Ascending aorta (tissue), 2 donors: ENCODE measurements around the gene SNRNP25. TPM values are rescaled to one million over a fixed set of nuclear protein-coding genes. Genes with fewer than 3 reads are reported as not detected.

Experiments used
- DNase-seq, 2 donors: peaks; one replicate each; pipeline ENCODE4 v3.0.0-alpha.2; 2019; ENCODE audit warnings: low spot score in 2 of 2
- H3K27ac ChIP-seq, 2 donors: fragments of 200-600 bp; sonication (generic); one replicate each; pipeline ENCODE4 v1.5.1; 2016 to 2017; ENCODE audit warnings: mild to moderate bottlenecking in 1 of 2
- H3K27me3 ChIP-seq: fragments of 200-600 bp; sonication (generic); one replicate; pipeline ENCODE4 v1.5.1; 2017
- H3K36me3 ChIP-seq, 2 donors: fragments of 200-600 bp; sonication (generic); one replicate each; pipeline ENCODE4 v1.5.1; 2016
- H3K4me1 ChIP-seq, 2 donors: fragments of 200-600 bp; sonication (generic); one replicate each; pipeline ENCODE4 v1.5.1; 2016 to 2017; ENCODE audit warnings: mild to moderate bottlenecking in 1 of 2
- H3K4me3 ChIP-seq, 2 donors: fragments of 200-600 bp; sonication (generic); one replicate each; pipeline ENCODE4 v1.5.1; 2016 to 2017; ENCODE audit warnings: mild to moderate bottlenecking in 1 of 2
- H3K9me3 ChIP-seq, 2 donors: fragments of 200-600 bp; sonication (generic); one replicate each; pipeline ENCODE4 v1.5.1; 2016
- CTCF ChIP-seq, 3 experiments: fragments of 200-600 bp in 2 of 3; fragments of 450-650 bp in 1 of 3; sonication (generic) in 2 of 3; IDR thresholded peaks; one replicate each; pipeline ENCODE4 v1.5.1; 2016 to 2019; ENCODE audit warnings: antibody characterized with exemption in 3 of 3, mild to moderate bottlenecking in 1 of 3, moderate library complexity in 1 of 3
- intact Hi-C: fragments of 100-400 bp; cut with DNase I; formaldehyde crosslinking; loops from one replicate; pipeline ENCODE4 v1.15.1; 2023
- total RNA-seq: library from RNA; depleted of rRNA; stranded (reverse); fragments of >200 nt; gene quantifications from one replicate; pipeline ENCODE4 v1.1.0, GENCODE V29; 2016

Gene SNRNP25
- total RNA-seq, 1 donor from 2014 or later: not detected

- Histone ChIP-seq H3K27me3 (no peaks in the 10 kb centered on the region), H3K27ac (peak overlapping the region; percentile 9 to 41), H3K4me3 (no peak overlapping the region), H3K9me3 (no peaks in the 10 kb centered on the region), H3K4me1 (peaks cover 13 to 54% of the 10 kb centered on the region in 2 donors), H3K36me3 (peaks cover 34% of the 10 kb centered on the region in 2 donors)
- DNase-seq: no peak
- TF ChIP-seq CTCF (IDR thresholded peaks at IDR 0.05): no peak
- intact Hi-C loops: no loop called here
Measured at GRCh38 chr16:66309-67182, 12.9 kb downstream of the SNRNP25 start.

GRCh38 chr16:67183-67791 is 13.7 kb downstream of the SNRNP25 start:
- intact Hi-C loops: no loop called here
- no peak for TF ChIP-seq CTCF (IDR thresholded peaks at IDR 0.05)
- DNase-seq: no peak
- no peaks in the 10 kb centered on the region for H3K27me3 ChIP-seq
- H3K9me3 ChIP-seq: no peaks in the 10 kb centered on the region
- H3K4me3 ChIP-seq: no peak overlapping the region
- H3K4me1 ChIP-seq: peaks cover 13 to 54% of the 10 kb centered on the region in 2 donors
- H3K27ac ChIP-seq: peak overlapping the region; percentile 9 to 29
- H3K36me3 ChIP-seq: peaks cover 26 to 27% of the 10 kb centered on the region in 2 donors

- H3K27ac ChIP-seq: peak overlapping the region; percentile 15 to 51
- peak overlapping the region in 1 of 2 donors; percentile 13 for H3K4me3 ChIP-seq
- H3K27me3 ChIP-seq: no peaks in the 10 kb centered on the region
- peaks cover 18% of the 10 kb centered on the region in 2 donors for H3K36me3 ChIP-seq
- TF ChIP-seq CTCF (IDR thresholded peaks at IDR 0.05): no peak
- peaks cover 13 to 59% of the 10 kb centered on the region in 2 donors for H3K4me1 ChIP-seq
- intact Hi-C loops: no loop called here
- no peaks in the 10 kb centered on the region for H3K9me3 ChIP-seq
- no peak for DNase-seq
Measured at GRCh38 chr16:67884-68789, 14.5 kb downstream of the SNRNP25 start.

- peak overlapping the region; percentile 37 to 46 for H3K27ac ChIP-seq
Measured at GRCh38 chr16:69181-69580, 15.6 kb downstream of the SNRNP25 start.

More at GRCh38 chr16:69181-69580, 15.6 kb downstream of the SNRNP25 start:
- Histone ChIP-seq H3K27me3 (no peaks in the 10 kb centered on the region), H3K4me3 (no peak overlapping the region), H3K9me3 (no peaks in the 10 kb centered on the region), H3K36me3 (peaks cover 7 to 8% of the 10 kb centered on the region in 2 donors), H3K4me1 (peaks cover 13 to 63% of the 10 kb centered on the region in 2 donors)
- DNase-seq: no peak
- intact Hi-C loops: no loop called here
- no peak for TF ChIP-seq CTCF (IDR thresholded peaks at IDR 0.05)
